ENCODE data around the gene CYBB.

The CYBB gene

DNA sequence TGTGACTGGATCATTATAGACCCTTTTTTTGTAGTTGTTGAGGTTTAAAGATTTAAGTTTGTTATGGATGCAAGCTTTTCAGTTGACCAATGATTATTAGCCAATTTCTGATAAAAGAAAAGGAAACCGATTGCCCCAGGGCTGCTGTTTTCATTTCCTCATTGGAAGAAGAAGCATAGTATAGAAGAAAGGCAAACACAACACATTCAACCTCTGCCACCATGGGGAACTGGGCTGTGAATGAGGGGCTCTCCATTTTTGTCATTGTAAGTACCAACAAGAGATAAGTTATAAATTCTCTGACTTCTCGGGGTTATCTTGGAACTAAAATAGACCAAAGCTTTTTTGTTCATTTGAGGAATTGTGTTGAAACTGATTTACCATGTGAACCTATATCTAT, at the start of gene CYBB:
CYBB (plus strand) TSS at position 203 of the 400 bp plus-strand sequence; CDS start at position 222, 19 bp downstream.
- peaks cover 24% of the 10 kb centered on the region for H3K4me1 Mint-ChIP-seq (ENCODE audit: low read depth)
- H3K36me3 Mint-ChIP-seq (ENCODE audit: low read depth) = no peaks in the 10 kb centered on the region
- H3K4me3 Mint-ChIP-seq = peak within 1 kb of the TSS; percentile 51

DNA sequence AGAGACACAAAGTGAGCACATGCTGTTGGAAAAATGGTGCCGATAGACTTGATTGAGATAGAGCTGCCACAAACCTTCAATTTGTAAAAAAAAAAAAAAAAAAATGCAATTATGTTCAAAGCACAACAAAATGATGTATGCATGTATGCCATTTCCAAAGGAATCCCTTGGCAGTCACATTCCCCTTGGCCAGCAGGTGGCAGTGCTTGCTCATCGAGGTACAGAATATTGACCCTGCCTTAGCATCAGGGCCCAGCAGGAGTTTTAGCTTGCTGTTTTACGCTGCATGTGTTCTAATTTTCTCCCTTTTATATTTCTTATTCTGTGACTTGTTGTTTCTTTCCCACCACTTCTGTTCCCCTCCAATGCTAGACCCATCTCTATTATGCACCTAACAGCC, 34.5 kb upstream of the CYBB start:
- H3K27me3 Mint-ChIP-seq = no peaks in the 10 kb centered on the region
- H3K4me1 Mint-ChIP-seq (ENCODE audit: low read depth) = peaks cover 24% of the 10 kb centered on the region
- H3K36me3 Mint-ChIP-seq (ENCODE audit: low read depth) = no peaks in the 10 kb centered on the region
- H3K27ac Mint-ChIP-seq = peak overlapping the region; percentile 92
- H3K4me3 Mint-ChIP-seq = no peak overlapping the region
- H3K9me3 Mint-ChIP-seq = no peaks in the 10 kb centered on the region

More for the DNA sequence above, at the start of gene CYBB:
- H3K9me3 Mint-ChIP-seq = no peaks in the 10 kb centered on the region
- no peak within 1 kb of the TSS for H3K27ac Mint-ChIP-seq
- no peaks in the 10 kb centered on the region for H3K27me3 Mint-ChIP-seq

DNA sequence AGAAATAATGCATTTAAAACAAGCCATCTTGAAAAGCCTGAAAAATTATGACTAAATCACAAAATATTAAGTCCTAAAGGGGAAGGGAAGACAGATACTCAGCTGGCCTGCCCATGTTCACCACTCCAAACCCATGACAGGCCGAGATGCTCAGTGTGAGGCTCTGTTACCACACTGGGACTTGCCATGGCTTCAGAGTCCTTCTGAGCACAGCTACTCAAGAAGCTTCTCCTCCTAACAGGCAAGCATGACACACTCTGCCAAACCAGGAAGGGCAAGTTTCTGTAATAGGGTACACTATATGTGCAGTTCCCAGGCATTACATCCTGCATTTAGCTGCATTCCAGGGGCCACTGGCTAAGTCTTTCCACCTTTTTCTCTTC, 34.0 kb upstream of the CYBB start:
- no peaks in the 10 kb centered on the region for H3K36me3 Mint-ChIP-seq (ENCODE audit: low read depth)
- no peak overlapping the region for H3K4me3 Mint-ChIP-seq
- peaks cover 24% of the 10 kb centered on the region for H3K4me1 Mint-ChIP-seq (ENCODE audit: low read depth)
- H3K9me3 Mint-ChIP-seq = no peaks in the 10 kb centered on the region
- H3K27ac Mint-ChIP-seq = peak overlapping the region; percentile 92
- no peaks in the 10 kb centered on the region for H3K27me3 Mint-ChIP-seq

DNA sequence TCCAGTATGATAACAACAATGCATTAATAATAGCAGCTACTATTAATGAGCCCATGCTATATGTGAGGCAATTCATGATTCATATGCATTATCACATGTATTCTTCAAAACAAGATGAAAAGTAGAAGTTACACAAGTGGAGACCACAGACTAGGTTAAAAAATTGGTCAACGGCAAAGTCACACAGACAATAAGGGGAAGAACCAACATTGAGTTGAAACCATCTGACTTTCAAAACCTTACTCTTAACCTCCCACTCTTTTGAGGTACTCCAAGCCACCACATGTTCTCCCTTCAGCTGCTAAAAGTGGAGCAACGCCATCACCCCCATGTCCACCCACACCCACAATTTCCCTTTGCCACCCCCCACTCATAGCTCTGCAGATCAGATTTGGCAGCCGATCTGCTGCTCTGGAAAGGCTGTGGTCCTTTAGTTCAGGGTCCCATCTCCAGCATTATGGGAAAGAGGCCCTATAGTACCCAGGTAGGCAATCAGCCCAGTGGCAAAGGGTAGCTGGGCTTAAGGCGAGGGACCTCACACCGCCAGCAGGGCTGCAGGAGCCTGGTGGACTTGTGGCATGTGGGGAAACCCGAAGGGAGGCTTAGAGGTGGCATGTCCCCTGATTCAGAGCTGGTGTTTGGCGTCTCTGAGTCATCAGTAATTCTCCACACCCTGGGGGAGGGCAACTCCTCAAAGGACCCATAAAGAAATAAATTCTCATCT, 33.5 kb upstream of the CYBB start:
- Mint-ChIP-seq H3K4me1 (ENCODE audit: low read depth) (peaks cover 25% of the 10 kb centered on the region), H3K4me3 (no peak overlapping the region), H3K36me3 (ENCODE audit: low read depth) (no peaks in the 10 kb centered on the region), H3K9me3 (no peaks in the 10 kb centered on the region), H3K27me3 (no peaks in the 10 kb centered on the region), H3K27ac (peak overlapping the region; percentile 92)

DNA sequence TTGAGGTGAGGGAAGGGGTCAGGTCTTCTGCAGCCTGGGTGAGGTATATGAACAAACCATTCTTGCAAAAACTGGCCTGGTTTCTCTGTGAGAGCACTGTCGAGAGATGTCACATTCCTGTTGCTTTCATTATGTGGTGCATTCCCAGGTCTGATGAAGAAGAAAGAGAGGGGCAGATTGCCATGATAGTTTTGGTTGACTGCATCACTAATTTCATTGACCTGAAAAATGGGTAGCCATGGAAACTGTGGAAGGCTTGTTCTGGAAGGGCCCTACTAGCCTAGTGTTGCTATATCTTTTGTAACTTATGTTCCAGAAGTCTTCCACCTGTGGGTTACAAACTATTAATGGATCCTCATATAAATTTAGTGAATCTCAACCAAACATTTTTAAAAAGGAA, 32.9 kb upstream of the CYBB start:
- Mint-ChIP-seq H3K27ac (peak overlapping the region; percentile 89), H3K36me3 (ENCODE audit: low read depth) (no peaks in the 10 kb centered on the region), H3K4me1 (ENCODE audit: low read depth) (peaks cover 29% of the 10 kb centered on the region), H3K4me3 (no peak overlapping the region), H3K9me3 (no peaks in the 10 kb centered on the region), H3K27me3 (no peaks in the 10 kb centered on the region)

DNA sequence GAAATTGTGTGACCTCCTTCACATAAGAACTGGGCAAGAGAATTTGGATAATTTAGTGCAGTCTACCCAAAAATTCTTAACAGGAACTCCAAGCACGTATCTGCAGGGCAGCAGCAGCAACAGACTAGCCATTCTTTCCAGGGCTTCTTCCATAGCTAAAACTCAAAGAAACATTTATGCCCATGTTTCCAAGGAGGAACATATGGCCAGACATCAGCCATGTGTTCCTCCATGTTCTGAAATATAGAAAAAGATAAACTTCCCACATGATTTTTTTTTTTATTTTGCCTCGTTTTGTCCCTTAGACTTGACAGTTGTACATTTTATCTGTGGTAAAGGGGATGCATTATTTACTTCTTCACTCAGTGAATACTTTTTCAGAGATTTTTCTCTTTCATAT, 27.6 kb upstream of the CYBB start:
- no peaks in the 10 kb centered on the region for H3K9me3 Mint-ChIP-seq
- H3K4me3 Mint-ChIP-seq = no peak overlapping the region
- H3K27ac Mint-ChIP-seq = no peak overlapping the region
- H3K4me1 Mint-ChIP-seq (ENCODE audit: low read depth) = peaks cover 9% of the 10 kb centered on the region
- no peaks in the 10 kb centered on the region for H3K36me3 Mint-ChIP-seq (ENCODE audit: low read depth)
- H3K27me3 Mint-ChIP-seq = no peaks in the 10 kb centered on the region

DNA sequence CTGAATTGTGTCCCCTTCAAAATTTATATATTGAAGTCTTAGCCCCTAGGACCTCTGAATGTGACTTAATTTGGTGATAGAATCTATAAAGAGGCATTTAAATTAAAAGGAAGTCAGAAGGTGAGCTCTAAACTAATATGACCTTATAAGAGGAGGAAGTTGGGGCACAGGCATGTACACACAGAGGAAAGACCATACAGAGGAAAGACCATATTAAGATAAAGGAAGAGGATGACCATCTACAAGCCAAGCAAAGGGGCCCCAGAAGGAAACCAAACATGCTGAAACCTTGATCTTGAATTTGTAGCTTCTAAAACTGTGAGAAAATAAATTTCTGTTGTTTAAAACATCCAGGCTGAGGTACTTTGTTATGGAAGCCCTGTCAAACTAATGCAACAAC, 26.9 kb upstream of the CYBB start:
- H3K9me3 Mint-ChIP-seq = no peaks in the 10 kb centered on the region
- H3K4me1 Mint-ChIP-seq (ENCODE audit: low read depth) = peaks cover 8% of the 10 kb centered on the region
- peak overlapping the region; percentile 83 for H3K27ac Mint-ChIP-seq
- no peak overlapping the region for H3K4me3 Mint-ChIP-seq
- no peaks in the 10 kb centered on the region for H3K36me3 Mint-ChIP-seq (ENCODE audit: low read depth)
- H3K27me3 Mint-ChIP-seq = no peaks in the 10 kb centered on the region

DNA sequence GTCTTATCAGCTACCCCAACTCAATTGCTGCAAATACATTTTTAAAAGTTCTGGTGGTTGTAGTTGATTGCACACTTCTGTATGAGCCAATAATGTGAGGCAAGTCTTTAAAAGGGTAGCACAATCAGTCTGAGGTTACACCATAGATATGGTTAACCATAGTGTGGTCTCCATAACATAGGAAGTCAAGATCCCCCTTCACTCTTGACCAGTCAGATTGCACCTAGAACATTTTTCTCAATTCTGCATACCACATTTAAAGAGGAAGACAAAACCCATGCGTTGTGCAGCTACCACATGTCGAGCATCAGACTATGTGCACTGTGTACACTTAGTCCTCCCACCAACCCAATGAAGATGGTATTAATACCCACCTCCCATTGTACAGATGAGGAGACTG, 26.5 kb upstream of the CYBB start:
- H3K27me3 Mint-ChIP-seq = no peaks in the 10 kb centered on the region
- no peaks in the 10 kb centered on the region for H3K9me3 Mint-ChIP-seq
- H3K4me1 Mint-ChIP-seq (ENCODE audit: low read depth) = peaks cover 6% of the 10 kb centered on the region
- H3K4me3 Mint-ChIP-seq = peak overlapping the region; percentile 7
- H3K36me3 Mint-ChIP-seq (ENCODE audit: low read depth) = no peaks in the 10 kb centered on the region
- peak overlapping the region; percentile 83 for H3K27ac Mint-ChIP-seq

DNA sequence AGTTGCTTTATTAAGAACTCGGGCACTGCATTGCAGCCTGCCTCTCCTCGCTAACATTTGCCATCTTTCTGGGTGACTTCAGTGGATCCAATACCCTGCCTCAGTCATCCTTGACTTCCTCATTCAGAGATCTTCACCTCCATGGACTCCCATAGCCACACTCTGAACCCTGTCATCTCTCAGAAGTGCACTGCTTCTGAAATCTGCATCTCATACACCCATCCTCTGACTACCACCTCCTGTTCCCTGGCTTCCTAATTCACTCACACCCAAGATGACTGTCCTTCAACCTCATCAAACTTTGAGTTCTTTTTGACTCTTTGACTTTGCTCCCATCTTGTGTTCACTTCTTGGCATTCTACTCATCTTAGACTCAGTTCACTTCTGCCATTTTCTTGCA, 25.3 kb upstream of the CYBB start:
- no peaks in the 10 kb centered on the region for H3K36me3 Mint-ChIP-seq (ENCODE audit: low read depth)
- H3K9me3 Mint-ChIP-seq = no peaks in the 10 kb centered on the region
- no peaks in the 10 kb centered on the region for H3K27me3 Mint-ChIP-seq
- no peak overlapping the region for H3K27ac Mint-ChIP-seq
- peaks cover 8% of the 10 kb centered on the region for H3K4me1 Mint-ChIP-seq (ENCODE audit: low read depth)
- no peak overlapping the region for H3K4me3 Mint-ChIP-seq

DNA sequence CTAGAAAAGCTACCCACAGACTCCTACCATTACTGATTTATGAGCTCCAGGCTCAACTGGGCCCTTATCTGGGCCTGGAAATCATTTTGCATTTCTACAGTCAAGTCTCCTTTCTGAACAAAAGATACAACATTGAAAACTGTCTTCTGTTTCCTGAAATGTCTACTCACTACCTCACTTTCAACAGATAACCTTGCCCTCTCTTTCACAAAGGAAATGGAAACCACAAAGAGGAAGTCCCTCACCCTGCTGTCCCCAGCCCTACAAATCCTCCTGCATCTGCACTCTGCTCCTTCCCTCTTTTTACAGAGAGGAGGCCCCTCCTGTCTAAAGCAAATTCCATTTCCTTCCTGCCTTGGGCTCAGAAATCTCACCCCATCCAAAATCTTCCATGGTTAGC, 24.8 kb upstream of the CYBB start:
- Mint-ChIP-seq H3K9me3 (no peaks in the 10 kb centered on the region), H3K4me3 (no peak overlapping the region), H3K4me1 (ENCODE audit: low read depth) (peaks cover 12% of the 10 kb centered on the region), H3K27ac (no peak overlapping the region), H3K36me3 (ENCODE audit: low read depth) (no peaks in the 10 kb centered on the region), H3K27me3 (no peaks in the 10 kb centered on the region)

DNA sequence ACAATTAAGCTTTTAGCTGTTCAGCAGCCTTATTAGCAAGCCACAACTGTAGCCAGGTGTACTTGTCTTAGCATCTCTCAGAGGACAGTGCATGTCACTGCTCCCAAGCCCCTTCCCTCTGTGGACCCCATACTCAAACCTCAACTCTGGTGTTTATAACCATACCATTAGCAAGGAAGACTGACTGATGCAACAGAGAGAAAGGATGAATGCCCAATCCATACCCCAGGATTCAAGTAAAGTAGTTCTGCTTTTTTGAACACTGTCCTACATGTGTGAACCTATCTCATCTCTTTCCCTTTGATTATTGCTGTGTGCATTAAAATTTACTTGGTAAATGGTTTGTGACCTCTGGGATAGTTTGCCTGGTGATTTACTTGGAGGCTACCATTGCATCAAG, 22.8 kb upstream of the CYBB start:
- no peak overlapping the region for H3K27ac Mint-ChIP-seq
- peaks cover 7% of the 10 kb centered on the region for H3K4me1 Mint-ChIP-seq (ENCODE audit: low read depth)
- no peaks in the 10 kb centered on the region for H3K9me3 Mint-ChIP-seq
- no peaks in the 10 kb centered on the region for H3K36me3 Mint-ChIP-seq (ENCODE audit: low read depth)
- no peaks in the 10 kb centered on the region for H3K27me3 Mint-ChIP-seq
- H3K4me3 Mint-ChIP-seq = no peak overlapping the region

DNA sequence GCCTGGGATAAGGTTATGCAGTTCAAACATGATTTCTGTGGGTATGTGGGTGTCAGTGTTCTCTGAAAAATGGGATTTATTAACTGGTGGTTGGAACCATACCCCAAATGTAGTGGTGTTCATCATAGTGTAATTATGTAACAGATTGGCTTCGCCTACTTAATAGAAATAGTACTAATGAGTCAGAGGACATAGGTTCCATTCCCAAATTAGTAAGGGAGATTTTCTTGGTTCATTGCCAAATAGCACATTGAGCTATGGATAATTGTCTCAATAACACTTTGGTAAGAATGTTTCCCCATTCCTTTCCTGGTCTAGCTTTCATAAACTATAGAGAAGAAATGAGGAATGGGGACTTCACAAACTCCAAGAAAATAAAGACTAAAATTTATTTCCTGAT, 20.5 kb upstream of the CYBB start:
- H3K36me3 Mint-ChIP-seq (ENCODE audit: low read depth) = no peaks in the 10 kb centered on the region
- H3K4me1 Mint-ChIP-seq (ENCODE audit: low read depth) = peaks cover 7% of the 10 kb centered on the region
- no peak overlapping the region for H3K27ac Mint-ChIP-seq
- no peak overlapping the region for H3K4me3 Mint-ChIP-seq
- H3K9me3 Mint-ChIP-seq = no peaks in the 10 kb centered on the region
- H3K27me3 Mint-ChIP-seq = no peaks in the 10 kb centered on the region

DNA sequence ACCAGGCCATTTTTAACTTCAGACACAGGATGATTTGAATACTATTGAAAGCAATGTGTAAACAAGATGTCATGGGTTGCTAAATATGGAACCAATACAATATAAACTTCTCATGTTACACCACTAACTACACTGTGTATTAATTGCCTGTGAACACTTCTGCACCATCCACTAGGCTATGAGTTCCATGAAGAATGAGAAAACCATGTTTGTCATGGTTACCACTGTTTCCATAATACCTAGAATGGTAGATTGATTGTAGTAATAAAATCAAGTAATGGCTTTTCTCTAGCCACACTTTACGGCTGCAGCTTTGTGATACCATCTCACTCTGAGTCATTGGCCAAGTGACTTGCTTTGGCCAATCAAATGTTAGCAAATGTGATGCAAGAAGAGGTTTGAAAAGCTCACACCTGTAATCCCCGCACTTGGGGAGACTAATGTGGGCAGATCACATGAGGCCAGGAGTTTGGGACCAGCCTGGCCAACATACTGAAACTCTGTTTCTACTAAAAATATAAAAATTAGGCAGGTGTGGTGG, 19.9 kb upstream of the CYBB start:
- H3K36me3 Mint-ChIP-seq (ENCODE audit: low read depth) = no peaks in the 10 kb centered on the region
- no peaks in the 10 kb centered on the region for H3K27me3 Mint-ChIP-seq
- no peak overlapping the region for H3K27ac Mint-ChIP-seq
- no peak overlapping the region for H3K4me3 Mint-ChIP-seq
- H3K9me3 Mint-ChIP-seq = no peaks in the 10 kb centered on the region
- H3K4me1 Mint-ChIP-seq (ENCODE audit: low read depth) = peaks cover 7% of the 10 kb centered on the region

DNA sequence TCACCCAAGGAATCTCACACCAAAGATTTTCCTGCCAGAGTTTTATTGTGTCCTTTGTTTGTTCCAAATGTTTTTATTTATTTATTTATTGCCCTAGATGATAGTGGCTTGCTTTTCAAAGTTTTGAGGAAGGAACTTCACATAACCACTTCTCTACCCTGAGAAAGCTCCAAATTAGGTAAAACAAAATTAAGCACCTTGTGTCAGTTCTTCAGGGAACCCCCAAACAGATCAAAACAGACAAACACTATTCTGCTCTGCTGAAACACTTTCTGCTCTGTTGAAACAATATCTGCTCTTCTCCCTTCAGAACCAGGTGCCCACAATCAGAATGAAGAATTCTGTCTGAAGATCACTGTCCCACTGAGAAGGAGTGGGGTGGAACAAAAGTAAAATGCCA, 16.5 kb upstream of the CYBB start:
- Mint-ChIP-seq H3K9me3 (no peaks in the 10 kb centered on the region), H3K4me1 (ENCODE audit: low read depth) (peaks cover 16% of the 10 kb centered on the region), H3K36me3 (ENCODE audit: low read depth) (no peaks in the 10 kb centered on the region), H3K27me3 (no peaks in the 10 kb centered on the region), H3K4me3 (no peak overlapping the region), H3K27ac (no peak overlapping the region)

DNA sequence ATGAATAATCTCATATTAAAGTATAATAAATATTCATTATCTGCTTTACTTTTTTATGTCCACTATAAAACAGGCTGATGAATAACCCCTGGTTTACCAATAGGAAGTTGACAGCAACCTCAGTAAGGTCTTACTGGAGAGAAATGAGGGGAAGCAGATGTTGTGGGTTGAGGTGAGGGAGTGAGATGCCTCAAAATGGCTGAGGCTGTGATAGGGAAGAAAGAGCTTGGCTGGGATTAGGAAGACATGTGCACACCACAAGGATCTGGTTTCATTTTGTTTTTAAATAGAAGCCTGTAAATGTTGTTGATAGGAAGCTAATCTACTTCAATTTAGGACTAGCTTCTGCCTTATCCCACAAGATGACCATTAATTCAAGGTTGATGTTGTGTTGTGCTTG, 14.4 kb upstream of the CYBB start:
- Mint-ChIP-seq H3K4me1 (ENCODE audit: low read depth) (peaks cover 9% of the 10 kb centered on the region), H3K27me3 (no peaks in the 10 kb centered on the region), H3K4me3 (no peak overlapping the region), H3K36me3 (ENCODE audit: low read depth) (no peaks in the 10 kb centered on the region), H3K27ac (no peak overlapping the region), H3K9me3 (no peaks in the 10 kb centered on the region)

DNA sequence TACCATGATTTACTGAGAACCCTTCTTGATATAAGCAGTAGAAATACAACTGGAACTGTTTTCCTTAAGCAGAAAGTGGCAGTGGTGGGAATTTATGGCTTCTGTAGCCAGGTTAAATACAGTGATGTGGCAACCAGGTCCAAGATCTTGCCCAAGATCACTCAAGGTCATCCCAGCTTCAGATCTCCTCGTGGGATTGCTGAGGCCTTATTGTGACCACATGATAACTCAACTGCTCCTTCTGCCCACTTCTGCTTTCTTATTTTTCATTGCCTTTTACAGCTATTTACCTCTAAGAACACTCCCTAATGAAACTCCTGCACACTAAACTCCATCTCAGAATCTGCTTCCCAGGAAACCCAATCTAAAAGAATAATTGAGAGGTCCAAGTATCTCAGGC, 12.4 kb upstream of the CYBB start:
- Mint-ChIP-seq H3K27me3 (no peaks in the 10 kb centered on the region), H3K27ac (no peak overlapping the region), H3K36me3 (ENCODE audit: low read depth) (no peaks in the 10 kb centered on the region), H3K9me3 (no peaks in the 10 kb centered on the region), H3K4me3 (no peak overlapping the region), H3K4me1 (ENCODE audit: low read depth) (peaks cover 9% of the 10 kb centered on the region)

Measured in stimulated activated naive CD8-positive, alpha-beta T cell treated with anti-CD3 and anti-CD28 coated beads, Interleukin-15, Interleukin-2, amounts not matched to agents 100 ng/mL and 50 ng/mL, for 24 hours (primary cell).